ENCODE measurements around the gene CHODL.

CHODL gene

DNA sequence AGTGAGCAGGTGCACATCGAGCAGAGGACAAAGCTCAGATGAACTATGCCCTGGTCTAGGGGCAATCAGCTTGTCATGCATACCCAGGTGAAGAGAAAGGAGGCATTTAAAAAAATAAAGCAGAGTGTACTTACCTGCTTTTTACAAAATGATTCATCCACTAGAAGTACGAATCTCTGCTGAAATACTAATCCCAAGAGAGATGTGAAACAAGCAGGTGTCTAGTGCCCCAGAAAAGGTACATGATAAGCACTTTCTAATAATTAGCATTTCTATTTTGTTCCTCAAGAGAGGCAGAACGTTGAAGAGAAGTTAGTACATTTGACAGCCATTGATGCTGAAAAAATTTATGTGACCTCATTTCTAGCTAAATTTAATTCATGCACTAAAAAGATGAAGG, 31.1 kb downstream of the CHODL start:
- POLR2A ChIA-PET = no interaction called here
- no peak overlapping the region for H3K27ac ChIP-seq (ENCODE audit: extremely low read depth, low read depth, low read length)

More for the DNA sequence above, 31.1 kb downstream of the CHODL start:
- no peak for TF ChIP-seq ZNF302 (tag by site-specific recombination; IDR thresholded peaks at IDR 0.05; ENCODE audit: low read depth)
- TF ChIP-seq ZNF585B (tag by site-specific recombination; IDR thresholded peaks at IDR 0.05) = no peak
- no peak for TF ChIP-seq ZNF792 (tag by site-specific recombination; IDR thresholded peaks at IDR 0.05)
- no peak for TF ChIP-seq GLIS2 (tag by site-specific recombination; IDR thresholded peaks at IDR 0.05)
- TF ChIP-seq MYNN (tag by site-specific recombination; IDR thresholded peaks at IDR 0.05; ENCODE audit: borderline replicate concordance) = no peak
- TF ChIP-seq KLF16 (tag by site-specific recombination; IDR thresholded peaks at IDR 0.05) = no peak
- TF ChIP-seq ZFP3 (tag by site-specific recombination; IDR thresholded peaks at IDR 0.05; ENCODE audit: low read depth) = no peak
- no peak for TF ChIP-seq ZNF785 (tag by site-specific recombination; IDR thresholded peaks at IDR 0.05)
- TF ChIP-seq, protein P1, sequence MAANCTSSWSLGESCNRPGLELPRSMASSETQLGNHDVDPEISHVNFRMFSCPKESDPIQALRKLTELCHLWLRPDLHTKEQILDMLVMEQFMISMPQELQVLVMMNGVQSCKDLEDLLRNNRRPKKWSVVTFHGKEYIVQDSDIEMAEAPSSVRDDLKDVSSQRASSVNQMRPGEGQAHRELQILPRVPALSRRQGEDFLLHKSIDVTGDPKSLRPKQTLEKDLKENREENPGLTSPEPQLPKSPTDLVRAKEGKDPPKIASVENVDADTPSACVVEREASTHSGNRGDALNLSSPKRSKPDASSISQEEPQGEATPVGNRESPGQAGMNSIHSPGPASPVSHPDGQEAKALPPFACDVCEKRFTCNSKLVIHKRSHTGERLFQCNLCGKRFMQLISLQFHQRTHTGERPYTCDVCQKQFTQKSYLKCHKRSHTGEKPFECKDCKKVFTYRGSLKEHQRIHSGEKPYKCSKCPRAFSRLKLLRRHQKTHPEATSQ (tag by site-specific recombination; IDR thresholded peaks at IDR 0.05) = no peak
- TF ChIP-seq ZNF514 (tag by site-specific recombination; IDR thresholded peaks at IDR 0.05) = no peak
- TF ChIP-seq, protein P2, sequence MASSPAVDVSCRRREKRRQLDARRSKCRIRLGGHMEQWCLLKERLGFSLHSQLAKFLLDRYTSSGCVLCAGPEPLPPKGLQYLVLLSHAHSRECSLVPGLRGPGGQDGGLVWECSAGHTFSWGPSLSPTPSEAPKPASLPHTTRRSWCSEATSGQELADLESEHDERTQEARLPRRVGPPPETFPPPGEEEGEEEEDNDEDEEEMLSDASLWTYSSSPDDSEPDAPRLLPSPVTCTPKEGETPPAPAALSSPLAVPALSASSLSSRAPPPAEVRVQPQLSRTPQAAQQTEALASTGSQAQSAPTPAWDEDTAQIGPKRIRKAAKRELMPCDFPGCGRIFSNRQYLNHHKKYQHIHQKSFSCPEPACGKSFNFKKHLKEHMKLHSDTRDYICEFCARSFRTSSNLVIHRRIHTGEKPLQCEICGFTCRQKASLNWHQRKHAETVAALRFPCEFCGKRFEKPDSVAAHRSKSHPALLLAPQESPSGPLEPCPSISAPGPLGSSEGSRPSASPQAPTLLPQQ (tag by site-specific recombination; IDR thresholded peaks at IDR 0.05) = no peak
- TF ChIP-seq ZNF530 (tag by site-specific recombination; IDR thresholded peaks at IDR 0.05; ENCODE audit: low read depth) = no peak
- no peak for TF ChIP-seq ZBTB8A (tag by site-specific recombination; IDR thresholded peaks at IDR 0.05)
- no peak for TF ChIP-seq ZNF654 (tag by site-specific recombination; IDR thresholded peaks at IDR 0.05; ENCODE audit: low read depth)
- TF ChIP-seq, protein P3, sequence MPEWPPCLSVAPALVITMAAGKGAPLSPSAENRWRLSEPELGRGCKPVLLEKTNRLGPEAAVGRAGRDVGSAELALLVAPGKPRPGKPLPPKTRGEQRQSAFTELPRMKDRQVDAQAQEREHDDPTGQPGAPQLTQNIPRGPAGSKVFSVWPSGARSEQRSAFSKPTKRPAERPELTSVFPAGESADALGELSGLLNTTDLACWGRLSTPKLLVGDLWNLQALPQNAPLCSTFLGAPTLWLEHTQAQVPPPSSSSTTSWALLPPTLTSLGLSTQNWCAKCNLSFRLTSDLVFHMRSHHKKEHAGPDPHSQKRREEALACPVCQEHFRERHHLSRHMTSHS (tag by site-specific recombination; IDR thresholded peaks at IDR 0.05) = no peak
- TF ChIP-seq HOXA7 (CRISPR knock-in tag; IDR thresholded peaks at IDR 0.05; ENCODE audit: borderline replicate concordance) = no peak
- no peak for TF ChIP-seq ZNF121 (tag by site-specific recombination; IDR thresholded peaks at IDR 0.05)
- TF ChIP-seq, protein P4, sequence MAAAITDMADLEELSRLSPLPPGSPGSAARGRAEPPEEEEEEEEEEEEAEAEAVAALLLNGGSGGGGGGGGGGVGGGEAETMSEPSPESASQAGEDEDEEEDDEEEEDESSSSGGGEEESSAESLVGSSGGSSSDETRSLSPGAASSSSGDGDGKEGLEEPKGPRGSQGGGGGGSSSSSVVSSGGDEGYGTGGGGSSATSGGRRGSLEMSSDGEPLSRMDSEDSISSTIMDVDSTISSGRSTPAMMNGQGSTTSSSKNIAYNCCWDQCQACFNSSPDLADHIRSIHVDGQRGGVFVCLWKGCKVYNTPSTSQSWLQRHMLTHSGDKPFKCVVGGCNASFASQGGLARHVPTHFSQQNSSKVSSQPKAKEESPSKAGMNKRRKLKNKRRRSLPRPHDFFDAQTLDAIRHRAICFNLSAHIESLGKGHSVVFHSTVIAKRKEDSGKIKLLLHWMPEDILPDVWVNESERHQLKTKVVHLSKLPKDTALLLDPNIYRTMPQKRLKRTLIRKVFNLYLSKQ (tag by site-specific recombination; IDR thresholded peaks at IDR 0.05; ENCODE audit: borderline replicate concordance) = no peak
- TF ChIP-seq, protein P5, sequence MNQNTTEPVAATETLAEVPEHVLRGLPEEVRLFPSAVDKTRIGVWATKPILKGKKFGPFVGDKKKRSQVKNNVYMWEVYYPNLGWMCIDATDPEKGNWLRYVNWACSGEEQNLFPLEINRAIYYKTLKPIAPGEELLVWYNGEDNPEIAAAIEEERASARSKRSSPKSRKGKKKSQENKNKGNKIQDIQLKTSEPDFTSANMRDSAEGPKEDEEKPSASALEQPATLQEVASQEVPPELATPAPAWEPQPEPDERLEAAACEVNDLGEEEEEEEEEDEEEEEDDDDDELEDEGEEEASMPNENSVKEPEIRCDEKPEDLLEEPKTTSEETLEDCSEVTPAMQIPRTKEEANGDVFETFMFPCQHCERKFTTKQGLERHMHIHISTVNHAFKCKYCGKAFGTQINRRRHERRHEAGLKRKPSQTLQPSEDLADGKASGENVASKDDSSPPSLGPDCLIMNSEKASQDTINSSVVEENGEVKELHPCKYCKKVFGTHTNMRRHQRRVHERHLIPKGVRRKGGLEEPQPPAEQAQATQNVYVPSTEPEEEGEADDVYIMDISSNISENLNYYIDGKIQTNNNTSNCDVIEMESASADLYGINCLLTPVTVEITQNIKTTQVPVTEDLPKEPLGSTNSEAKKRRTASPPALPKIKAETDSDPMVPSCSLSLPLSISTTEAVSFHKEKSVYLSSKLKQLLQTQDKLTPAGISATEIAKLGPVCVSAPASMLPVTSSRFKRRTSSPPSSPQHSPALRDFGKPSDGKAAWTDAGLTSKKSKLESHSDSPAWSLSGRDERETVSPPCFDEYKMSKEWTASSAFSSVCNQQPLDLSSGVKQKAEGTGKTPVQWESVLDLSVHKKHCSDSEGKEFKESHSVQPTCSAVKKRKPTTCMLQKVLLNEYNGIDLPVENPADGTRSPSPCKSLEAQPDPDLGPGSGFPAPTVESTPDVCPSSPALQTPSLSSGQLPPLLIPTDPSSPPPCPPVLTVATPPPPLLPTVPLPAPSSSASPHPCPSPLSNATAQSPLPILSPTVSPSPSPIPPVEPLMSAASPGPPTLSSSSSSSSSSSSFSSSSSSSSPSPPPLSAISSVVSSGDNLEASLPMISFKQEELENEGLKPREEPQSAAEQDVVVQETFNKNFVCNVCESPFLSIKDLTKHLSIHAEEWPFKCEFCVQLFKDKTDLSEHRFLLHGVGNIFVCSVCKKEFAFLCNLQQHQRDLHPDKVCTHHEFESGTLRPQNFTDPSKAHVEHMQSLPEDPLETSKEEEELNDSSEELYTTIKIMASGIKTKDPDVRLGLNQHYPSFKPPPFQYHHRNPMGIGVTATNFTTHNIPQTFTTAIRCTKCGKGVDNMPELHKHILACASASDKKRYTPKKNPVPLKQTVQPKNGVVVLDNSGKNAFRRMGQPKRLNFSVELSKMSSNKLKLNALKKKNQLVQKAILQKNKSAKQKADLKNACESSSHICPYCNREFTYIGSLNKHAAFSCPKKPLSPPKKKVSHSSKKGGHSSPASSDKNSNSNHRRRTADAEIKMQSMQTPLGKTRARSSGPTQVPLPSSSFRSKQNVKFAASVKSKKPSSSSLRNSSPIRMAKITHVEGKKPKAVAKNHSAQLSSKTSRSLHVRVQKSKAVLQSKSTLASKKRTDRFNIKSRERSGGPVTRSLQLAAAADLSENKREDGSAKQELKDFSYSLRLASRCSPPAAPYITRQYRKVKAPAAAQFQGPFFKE (tag by site-specific recombination; IDR thresholded peaks at IDR 0.05; ENCODE audit: borderline replicate concordance) = no peak
- no peaks in the 10 kb centered on the region for H3K36me3 ChIP-seq (ENCODE audit: control insufficient read depth in 2 of 2, insufficient read depth in 1 of 2, low read length in 2 of 2)
- H3K4me3 ChIP-seq (ENCODE audit: low read depth, low read length) = no peak overlapping the region
- no peaks in the 10 kb centered on the region for H3K4me1 ChIP-seq (ENCODE audit: control insufficient read depth, insufficient read depth, low read length)
- H3K9me3 ChIP-seq (ENCODE audit: control insufficient read depth, insufficient read depth, low read depth, low read length) = no peaks in the 10 kb centered on the region
- CTCF ChIA-PET = no interaction called here

Data from HEK293 (cell line).